Transverse colon (tissue), 4 donors: ENCODE results near the gene BMP7. TPM values are rescaled to one million over a fixed set of nuclear protein-coding genes. Genes with fewer than 3 reads are reported as not detected.

Source experiments
- DNase-seq: peaks from one replicate; pipeline ENCODE4 v3.0.0-alpha.2; 2019
- H3K27ac ChIP-seq, 4 donors: fragments of 200-600 bp; sonication (generic); 2 replicates each; pipeline ENCODE4 v1.5.1; 2016 to 2018; ENCODE audit warnings: inconsistent platforms in 4 of 4
- H3K27me3 ChIP-seq: fragments of 200-600 bp; sonication (generic); 2 replicates; pipeline ENCODE4 v1.5.1; 2017; ENCODE audit warnings: inconsistent platforms
- H3K36me3 ChIP-seq, 4 donors: fragments of 200-600 bp; sonication (generic); 2 replicates each; pipeline ENCODE4 v1.5.1; 2017 to 2019; ENCODE audit warnings: inconsistent platforms in 4 of 4
- H3K4me1 ChIP-seq, 4 donors: fragments of 200-600 bp; sonication (generic); 2 replicates each; pipeline ENCODE4 v1.5.1; 2017 to 2020; ENCODE audit warnings: inconsistent platforms in 4 of 4
- H3K4me3 ChIP-seq, 4 donors: fragments of 200-600 bp; sonication (generic); 1 replicate in 1 of 4; 2 replicates in 3 of 4; pipeline versions ENCODE4 v1.5.1 to v1.6.1; 2017 to 2019; ENCODE audit warnings: inconsistent platforms in 4 of 4
- H3K9me3 ChIP-seq, 2 donors: fragments of 200-600 bp; sonication (generic); 2 replicates each; pipeline ENCODE4 v1.5.1; 2017 to 2019; ENCODE audit warnings: inconsistent platforms in 2 of 2
- EP300 ChIP-seq: sonication (generic); formaldehyde crosslinking; IDR thresholded peaks from one replicate; pipeline ENCODE4 v1.6.1; 2017; ENCODE audit warnings: antibody characterized with exemption, low read depth
- POLR2A ChIP-seq: fragments of 450-650 bp; IDR thresholded peaks from one replicate; pipeline ENCODE4 v1.6.1; 2016; ENCODE audit warnings: antibody characterized with exemption, mild to moderate bottlenecking, moderate library complexity
- POLR2AphosphoS5 ChIP-seq, 3 donors: sonication (generic); formaldehyde crosslinking; IDR thresholded peaks; one replicate each; pipeline ENCODE4 v1.6.1; 2016; ENCODE audit warnings: antibody characterized with exemption in 3 of 3
- WGBS, 2 donors: methylation state at CpG; one replicate each; pipeline ENCODE4 v1.1.5; 2018; ENCODE audit warnings: low coverage in 1 of 2; 5-methylcytosine and 5-hydroxymethylcytosine counted together
- in situ Hi-C, 4 donors: fragments of 200-750 bp; cut with MboI; loops; one replicate each; pipeline versions ENCODE4 v1.15.0 to v1.15.1; 2017; ENCODE audit warnings: low sequenced_read_pairs in 3 of 4, low pct_ligation_motif_present in 1 of 4, low pct_unique_long_range_greater_than_20kb in 1 of 4
- intact Hi-C: fragments of 100-400 bp; cut with DNase I; formaldehyde crosslinking; loops from one replicate; pipeline ENCODE4 v1.15.1; 2023; ENCODE audit warnings: low total_unique reads
- total RNA-seq, 4 donors: library from RNA; depleted of rRNA; stranded (reverse); fragments of >200 nt; gene quantifications; one replicate each; pipeline ENCODE4 v1.1.0, GENCODE V29; 2016
- TF ChIP-seq, protein P1 (sequence below), 5 experiments: fragments of 200-600 bp in 3 of 5; fragments of 450-650 bp in 2 of 5; sonication (generic) in 3 of 5; IDR thresholded peaks; 1 replicate in 2 of 5; 2 replicates in 3 of 5; pipeline ENCODE4 v1.5.1; 2016 to 2017; ENCODE audit warnings: antibody characterized with exemption in 5 of 5, inconsistent platforms in 3 of 5, mild to moderate bottlenecking in 2 of 5, moderate library complexity in 1 of 5

Gene BMP7
- total RNA-seq, 4 donors from 2014 or later: 1.4 to 2.2 (median 1.5) TPM; not detected in 1

GRCh38 chr20:57312138-57312537 is 45.7 kb upstream of the BMP7 start:
- intact Hi-C loops: no loop called here
- 83 to 88% methylated on average over 6 of the region's 6 CpGs for WGBS, 2 donors
- no peak overlapping the region for H3K4me3 ChIP-seq
- TF ChIP-seq POLR2A (no peak), POLR2AphosphoS5 (IDR thresholded peaks at IDR 0.05) (no peak), EP300 (no peak)
- TF ChIP-seq, protein P1, sequence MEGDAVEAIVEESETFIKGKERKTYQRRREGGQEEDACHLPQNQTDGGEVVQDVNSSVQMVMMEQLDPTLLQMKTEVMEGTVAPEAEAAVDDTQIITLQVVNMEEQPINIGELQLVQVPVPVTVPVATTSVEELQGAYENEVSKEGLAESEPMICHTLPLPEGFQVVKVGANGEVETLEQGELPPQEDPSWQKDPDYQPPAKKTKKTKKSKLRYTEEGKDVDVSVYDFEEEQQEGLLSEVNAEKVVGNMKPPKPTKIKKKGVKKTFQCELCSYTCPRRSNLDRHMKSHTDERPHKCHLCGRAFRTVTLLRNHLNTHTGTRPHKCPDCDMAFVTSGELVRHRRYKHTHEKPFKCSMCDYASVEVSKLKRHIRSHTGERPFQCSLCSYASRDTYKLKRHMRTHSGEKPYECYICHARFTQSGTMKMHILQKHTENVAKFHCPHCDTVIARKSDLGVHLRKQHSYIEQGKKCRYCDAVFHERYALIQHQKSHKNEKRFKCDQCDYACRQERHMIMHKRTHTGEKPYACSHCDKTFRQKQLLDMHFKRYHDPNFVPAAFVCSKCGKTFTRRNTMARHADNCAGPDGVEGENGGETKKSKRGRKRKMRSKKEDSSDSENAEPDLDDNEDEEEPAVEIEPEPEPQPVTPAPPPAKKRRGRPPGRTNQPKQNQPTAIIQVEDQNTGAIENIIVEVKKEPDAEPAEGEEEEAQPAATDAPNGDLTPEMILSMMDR (IDR thresholded peaks at IDR 0.05): no peak
- H3K9me3 ChIP-seq: no peaks in the 10 kb centered on the region
- H3K27me3 ChIP-seq: no peaks in the 10 kb centered on the region
- no peak for DNase-seq
- H3K4me1 ChIP-seq: no peaks in the 10 kb centered on the region
- H3K36me3 ChIP-seq: no peaks in the 10 kb centered on the region
- in situ Hi-C loops: no loop called here
- no peak overlapping the region for H3K27ac ChIP-seq

GRCh38 chr20:57310821-57311514 is 44.5 kb upstream of the BMP7 start:
- H3K27ac ChIP-seq: no peak overlapping the region
- H3K36me3 ChIP-seq: no peaks in the 10 kb centered on the region
- no peak for TF ChIP-seq POLR2A
- no peak for TF ChIP-seq EP300
- TF ChIP-seq, protein P1 (IDR thresholded peaks at IDR 0.05): no peak
- TF ChIP-seq POLR2AphosphoS5 (IDR thresholded peaks at IDR 0.05): no peak
- in situ Hi-C loops: no loop called here
- intact Hi-C loops: no loop called here
- H3K4me3 ChIP-seq: no peak overlapping the region
- WGBS, 2 donors: 80 to 89% methylated on average over 1 to 11 of the region's 11 CpGs
- H3K27me3 ChIP-seq: no peaks in the 10 kb centered on the region
- H3K9me3 ChIP-seq: no peaks in the 10 kb centered on the region
- no peak for DNase-seq
- H3K4me1 ChIP-seq: no peaks in the 10 kb centered on the region

DNA sequence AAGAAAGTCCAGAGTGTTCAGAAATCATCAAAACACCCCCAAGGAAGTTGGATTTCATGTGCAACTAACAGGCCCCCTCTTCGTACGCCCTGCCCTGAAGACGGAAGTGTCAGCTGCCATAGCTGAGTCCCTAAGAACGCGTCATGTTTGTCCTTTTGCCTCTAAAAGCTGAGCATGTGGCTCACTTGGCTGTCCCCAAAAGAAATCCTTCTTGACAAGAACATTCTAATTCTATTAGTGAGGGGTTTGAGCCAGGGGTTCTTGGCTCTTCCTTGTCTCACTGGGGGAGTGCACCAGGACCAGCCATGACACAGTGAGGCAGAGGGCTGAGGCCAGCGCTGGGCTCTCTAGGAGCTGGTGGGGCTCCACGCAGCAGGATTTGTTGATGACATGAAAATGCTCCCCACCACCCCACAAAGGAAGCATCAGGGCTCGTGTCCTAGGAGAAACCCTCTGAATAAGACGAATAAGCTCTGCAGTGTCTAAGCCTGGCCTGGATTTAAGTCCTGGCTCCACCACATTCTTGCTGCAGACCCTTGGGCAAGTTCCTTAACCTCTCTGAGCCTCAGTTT is 43.2 kb upstream of the BMP7 start:
- TF ChIP-seq EP300 (no peak), POLR2A (no peak), POLR2AphosphoS5 (IDR thresholded peaks at IDR 0.05) (no peak)
- TF ChIP-seq, protein P1 (IDR thresholded peaks at IDR 0.05): no peak
- in situ Hi-C loops (no loop called here), intact Hi-C loops (no loop called here)
- H3K4me3 ChIP-seq: no peak overlapping the region
- no peaks in the 10 kb centered on the region for H3K4me1 ChIP-seq
- no peak overlapping the region for H3K27ac ChIP-seq
- no peaks in the 10 kb centered on the region for H3K36me3 ChIP-seq
- WGBS, 2 donors: 79 to 88% methylated on average over 5 to 9 of the region's 9 CpGs
- no peak for DNase-seq
- H3K9me3 ChIP-seq: no peaks in the 10 kb centered on the region
- H3K27me3 ChIP-seq: no peaks in the 10 kb centered on the region

DNA sequence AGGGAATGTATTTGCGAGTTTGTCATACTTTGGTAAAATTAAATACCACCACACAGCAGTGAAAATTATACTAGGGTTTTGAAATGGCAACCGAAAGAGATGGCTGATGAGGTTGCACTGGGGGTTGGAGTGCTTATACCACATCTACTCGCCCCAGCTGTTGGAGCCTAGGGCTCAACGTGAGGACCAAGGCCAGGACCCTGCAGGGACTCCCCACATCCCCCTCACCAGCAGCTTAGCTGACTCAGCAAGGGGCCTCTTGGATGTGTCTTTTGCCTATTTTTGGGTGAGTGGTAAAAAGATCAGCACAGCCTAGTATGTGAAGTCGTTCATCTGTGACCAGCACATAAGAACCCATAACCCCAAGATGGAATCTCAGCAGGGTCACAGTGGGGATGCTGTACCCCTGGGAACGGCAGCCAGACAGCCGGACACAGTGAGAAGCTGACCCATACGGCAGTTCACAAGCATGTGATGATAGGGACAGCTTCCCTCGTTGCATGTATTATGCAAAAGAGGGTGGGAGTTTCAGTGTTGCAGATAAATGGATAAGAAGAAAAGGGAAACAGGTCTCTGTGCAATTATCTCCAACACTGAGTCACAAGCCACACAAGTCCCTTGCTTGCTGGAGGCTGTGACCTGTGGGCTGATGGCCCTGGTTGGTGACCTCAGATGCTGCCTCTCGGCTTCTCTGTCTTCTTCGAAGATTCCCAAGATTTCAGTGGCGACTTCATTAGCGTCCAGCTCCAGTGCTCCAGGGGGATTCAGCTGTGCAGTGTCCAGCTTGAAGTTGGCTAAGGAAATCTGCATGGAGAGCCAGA is 42.2 kb upstream of the BMP7 start:
- in situ Hi-C loops: no loop called here
- 44 to 68% methylated on average over 4 to 13 of the region's 13 CpGs for WGBS, 2 donors

More for the DNA sequence above, 42.2 kb upstream of the BMP7 start:
- no peak overlapping the region for H3K27ac ChIP-seq
- no peaks in the 10 kb centered on the region for H3K4me1 ChIP-seq
- H3K4me3 ChIP-seq: no peak overlapping the region
- H3K36me3 ChIP-seq: no peaks in the 10 kb centered on the region
- H3K27me3 ChIP-seq: no peaks in the 10 kb centered on the region
- intact Hi-C loops: no loop called here
- DNase-seq: no peak
- no peak for TF ChIP-seq POLR2AphosphoS5 (IDR thresholded peaks at IDR 0.05)
- TF ChIP-seq, protein P1 (IDR thresholded peaks at IDR 0.05): no peak
- no peak for TF ChIP-seq EP300
- no peak for TF ChIP-seq POLR2A
- H3K9me3 ChIP-seq: no peaks in the 10 kb centered on the region
